ENCODE data around the gene CARS2.

- no peak for TF ChIP-seq POLR2AphosphoS5 (IDR thresholded peaks at IDR 0.05; ENCODE audit: borderline replicate concordance, low read depth, low read length)
- no peak for TF ChIP-seq EZH2 (IDR thresholded peaks at IDR 0.05)
- no peak for TF ChIP-seq FOXP2 (optimal IDR thresholded peaks at IDR 0.05; ENCODE audit: control extremely low read depth, extremely low read length, insufficient read depth)
Observed at GRCh38 chr13:110641055-110642015, 64.6 kb downstream of the CARS2 start.

Data from SK-N-MC (cell line).